H1 (cell line): ENCODE data around the gene CTNND2. TPM values are rescaled to one million over a fixed set of nuclear protein-coding genes. Genes with fewer than 3 reads are reported as not detected.

Experiments
- CHD7 ChIP-seq: fragments of 300-600 bp; sonication (generic); IDR thresholded peaks from 2 replicates; pipeline ENCODE4 v1.7.1; 2012; ENCODE audit warnings: low read length, moderate library complexity, mild to moderate bottlenecking, inconsistent platforms; ENCODE audit not compliant: insufficient replicate concordance
- KDM1A ChIP-seq: fragments of 200-600, 300-600 bp; sonication (generic); IDR thresholded peaks from 2 replicates; pipeline ENCODE4 v1.7.1; 2016; ENCODE audit warnings: mild to moderate bottlenecking, low read length, borderline replicate concordance
- RNF2 ChIP-seq: fragments of 200-900, 300-1000 bp; sonication (generic); IDR thresholded peaks from 2 replicates; pipeline ENCODE4 v1.7.1; 2016; ENCODE audit warnings: borderline replicate concordance, low read depth, mild to moderate bottlenecking, antibody characterized with exemption, low read length; ENCODE audit not compliant: poor library complexity, severe bottlenecking; ENCODE audit errors: missing control alignments
- SP4 ChIP-seq: IDR thresholded peaks from 2 replicates; pipeline ENCODE4 v1.6.1; 2012; ENCODE audit warnings: low read length, inconsistent platforms
- polyA plus RNA-seq, 7 experiments: library from polyadenylated mRNA; depleted of rRNA in 3 of 7; stranded (reverse) in 5 of 7; unstranded in 2 of 7; fragments of >200 nt in 5 of 7; fragments of 200-250 nt in 2 of 7; gene quantifications; 1 replicate in 5 of 7; 2 replicates in 1 of 7; 4 replicates in 1 of 7; pipeline versions ENCODE4 v1.2.1 to v1.2.3, GENCODE V29; 2011 to 2013; ENCODE audit warnings: missing spikeins in 2 of 7, mixed read lengths in 2 of 7
- total RNA-seq: library from RNA; stranded (reverse); fragmentation: NEBNext Ultra II Directional; extraction: Animal tissue kit (Norgen Biotek cat#: 25700); gene quantifications from 2 replicates; pipeline ENCODE4 v1.2.1, GENCODE V29; 2021

CTNND2 gene
- total and polyA plus RNA-seq, 2 of the 8 experiments (the other 6 are each of a cell fraction or from before 2014, with no cell fraction given) = 7.4 to 14.2 TPM

GRCh38 chr5:11608530-11608929 lies 295.7 kb downstream of the CTNND2 start (continued):
- no peak for TF ChIP-seq CHD7
- no peak for TF ChIP-seq KDM1A
- no peak for TF ChIP-seq SP4
- no peak for TF ChIP-seq RNF2
